Neural progenitor cell (in vitro differentiated cells): ENCODE results near the gene ADGRL1. TPM values are rescaled to one million over a fixed set of nuclear protein-coding genes. Genes with fewer than 3 reads are reported as not detected.
A peak's percentile ranks its signal among the peaks of the same experiment; 100 is the strongest.

Source experiments
- DNase-seq: peaks from one replicate; pipeline ENCODE4 v3.0.0-alpha.2; 2016; ENCODE audit warnings: low spot score
- H2AFZ ChIP-seq: fragments of 200-600 bp; sonication (generic); replicated peaks from 2 replicates; pipeline ENCODE4 v1.6.1; 2016; ENCODE audit warnings: antibody characterized with exemption
- H3F3A ChIP-seq: fragments of 200-600 bp; sonication (generic); 2 replicates; pipeline ENCODE4 v1.6.1; 2016; ENCODE audit warnings: antibody characterized with exemption, low read depth
- H3K27ac ChIP-seq: fragments of 200-600 bp; sonication (generic); 2 replicates; pipeline ENCODE4 v1.5.1; 2016; ENCODE audit warnings: mild to moderate bottlenecking
- H3K27me3 ChIP-seq: fragments of 200-600 bp; sonication (generic); 2 replicates; pipeline ENCODE4 v1.6.1; 2016; ENCODE audit warnings: mild to moderate bottlenecking, moderate library complexity
- H3K36me3 ChIP-seq: fragments of 200-600 bp; sonication (generic); 2 replicates; pipeline ENCODE4 v1.5.1; 2016
- H3K4me1 ChIP-seq: fragments of 200-600 bp; sonication (generic); 2 replicates; pipeline ENCODE4 v1.6.1; 2016; ENCODE audit warnings: mixed run types
- H3K4me2 ChIP-seq: fragments of 200-600 bp; sonication (generic); 2 replicates; pipeline ENCODE4 v1.6.1; 2016
- H3K4me3 ChIP-seq: fragments of 200-600 bp; sonication (generic); 2 replicates; pipeline ENCODE4 v1.5.1; 2016
- H3K79me2 ChIP-seq: fragments of 200-600 bp; sonication (generic); 2 replicates; pipeline ENCODE4 v1.6.1; 2016; ENCODE audit warnings: low read depth
- H3K9ac ChIP-seq: fragments of 200-600 bp; sonication (generic); 2 replicates; pipeline ENCODE4 v1.6.1; 2016
- H3K9me3 ChIP-seq: fragments of 200-600 bp; sonication (generic); 2 replicates; pipeline ENCODE4 v1.5.1; 2016; ENCODE audit warnings: low read depth
- H4K20me1 ChIP-seq: fragments of 200-600 bp; sonication (generic); 2 replicates; pipeline ENCODE4 v1.6.1; 2016; ENCODE audit warnings: low read depth
- H3K27ac Mint-ChIP-seq: 3 replicates; pipeline ENCODE4 v1.8.0; 2021; ENCODE audit warnings: mixed read lengths
- H3K27me3 Mint-ChIP-seq: 2 replicates; pipeline ENCODE4 v1.8.0; 2022; ENCODE audit warnings: low read depth, mild to moderate bottlenecking, inconsistent platforms, moderate library complexity, mixed read lengths; ENCODE audit not compliant: insufficient read depth
- H3K36me3 Mint-ChIP-seq: 3 replicates; pipeline ENCODE4 v1.8.0; 2021; ENCODE audit warnings: mixed read lengths
- H3K4me1 Mint-ChIP-seq: 3 replicates; pipeline ENCODE4 v1.8.0; 2021; ENCODE audit warnings: mixed read lengths
- H3K4me3 Mint-ChIP-seq: 3 replicates; pipeline ENCODE4 v1.8.0; 2021; ENCODE audit warnings: mild to moderate bottlenecking, moderate library complexity, mixed read lengths
- H3K9me3 Mint-ChIP-seq: 3 replicates; pipeline ENCODE4 v1.8.0; 2020; ENCODE audit warnings: mixed read lengths
- CTCF ChIP-seq: fragments of 200-600 bp; sonication (generic); IDR thresholded peaks from 2 replicates; pipeline ENCODE4 v1.5.1; 2017; ENCODE audit warnings: antibody characterized with exemption, mild to moderate bottlenecking
- EZH2 ChIP-seq: fragments of 200-600 bp; sonication (generic); IDR thresholded peaks from 2 replicates; pipeline ENCODE4 v1.6.1; 2017; ENCODE audit warnings: antibody characterized with exemption, mild to moderate bottlenecking, moderate library complexity
- EZH2phosphoT487 ChIP-seq: fragments of 200-600 bp; sonication (generic); IDR thresholded peaks from 2 replicates; pipeline ENCODE4 v1.6.1; 2017; ENCODE audit warnings: antibody characterized with exemption
- total RNA-seq: library from RNA; depleted of rRNA; stranded (reverse); fragments of >200 nt; gene quantifications from 2 replicates; pipeline ENCODE4 v1.2.3, GENCODE V29; 2015; ENCODE audit warnings: low replicate concordance

ADGRL1 gene
- total RNA-seq, 1 donor from 2014 or later, result 13.3 TPM

GRCh38 chr19:14120497-14120780 lies 85.5 kb downstream of the ADGRL1 start:
- no peak for TF ChIP-seq CTCF
- no peak for TF ChIP-seq EZH2phosphoT487
- TF ChIP-seq EZH2, result no peak
- Histone ChIP-seq H2AFZ (no peak overlapping the region), H3K4me1 (peaks cover 23% of the 10 kb centered on the region), H3K79me2 (peaks cover 19% of the 10 kb centered on the region), H3K36me3 (peaks cover 7% of the 10 kb centered on the region), H3K4me3 (no peak overlapping the region), H3K27me3 (no peaks in the 10 kb centered on the region), H3K9ac (no peak overlapping the region), H3F3A (peaks cover 32% of the 10 kb centered on the region), H3K27ac (no peak overlapping the region), H4K20me1 (peaks cover 22% of the 10 kb centered on the region), H3K4me2 (no peak overlapping the region), H3K9me3 (no peaks in the 10 kb centered on the region)
- H3K4me3 Mint-ChIP-seq, result no peak overlapping the region
- H3K27me3 Mint-ChIP-seq, result peaks cover 11% of the 10 kb centered on the region
- H3K9me3 Mint-ChIP-seq, result no peaks in the 10 kb centered on the region
- peaks cover 13% of the 10 kb centered on the region for H3K36me3 Mint-ChIP-seq
- no peak for DNase-seq
- peaks cover 31% of the 10 kb centered on the region for H3K4me1 Mint-ChIP-seq
- H3K27ac Mint-ChIP-seq, result no peak overlapping the region

- peaks cover 31% of the 10 kb centered on the region for H3K4me1 Mint-ChIP-seq
- Histone ChIP-seq H3K36me3 (peaks cover 3% of the 10 kb centered on the region), H3K79me2 (peaks cover 20% of the 10 kb centered on the region), H3K9ac (no peak overlapping the region), H3F3A (peaks cover 32% of the 10 kb centered on the region), H3K4me1 (peaks cover 23% of the 10 kb centered on the region), H3K4me3 (no peak overlapping the region), H3K9me3 (no peaks in the 10 kb centered on the region), H3K4me2 (no peak overlapping the region), H4K20me1 (peaks cover 24% of the 10 kb centered on the region), H2AFZ (no peak overlapping the region), H3K27me3 (no peaks in the 10 kb centered on the region), H3K27ac (peak overlapping the region; percentile 87)
- no peak for DNase-seq
- TF ChIP-seq EZH2phosphoT487, result no peak
- no peak for TF ChIP-seq EZH2
- no peak for TF ChIP-seq CTCF
- H3K4me3 Mint-ChIP-seq, result peak overlapping the region; percentile 15
- H3K27ac Mint-ChIP-seq, result no peak overlapping the region
- H3K36me3 Mint-ChIP-seq, result peaks cover 12% of the 10 kb centered on the region
- H3K9me3 Mint-ChIP-seq, result no peaks in the 10 kb centered on the region
- peaks cover 11% of the 10 kb centered on the region for H3K27me3 Mint-ChIP-seq
Observed at GRCh38 chr19:14119644-14120496, 86.1 kb downstream of the ADGRL1 start.

DNA sequence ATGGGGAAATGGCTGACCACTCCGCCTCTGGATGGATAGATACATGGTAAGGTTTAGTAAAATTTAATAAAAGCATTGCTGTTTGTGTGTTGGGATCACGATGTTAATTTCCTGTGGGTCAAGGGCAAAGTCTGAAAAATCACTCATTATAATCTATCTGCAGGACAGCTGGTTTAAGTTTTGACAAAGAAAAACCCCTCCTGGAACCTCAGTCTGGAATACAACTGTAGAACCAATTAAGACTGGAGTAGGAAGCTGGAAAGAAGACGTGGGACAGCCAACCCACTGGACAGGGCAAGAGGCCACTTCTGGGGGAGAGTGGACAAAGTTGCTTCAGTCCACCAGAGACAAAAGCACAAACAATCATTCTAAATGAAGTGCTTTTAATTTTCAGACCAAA lies 86.8 kb downstream of the ADGRL1 start:
- Mint-ChIP-seq H3K4me1 (peaks cover 31% of the 10 kb centered on the region), H3K4me3 (peak overlapping the region; percentile 93)

More for the DNA sequence above, 86.8 kb downstream of the ADGRL1 start:
- H3K4me2 ChIP-seq, result peak overlapping the region; percentile 76
- Mint-ChIP-seq H3K27ac (peak overlapping the region; percentile 96), H3K27me3 (peaks cover 11% of the 10 kb centered on the region), H3K9me3 (no peaks in the 10 kb centered on the region), H3K36me3 (peaks cover 5% of the 10 kb centered on the region)
- H4K20me1 ChIP-seq, result peaks cover 31% of the 10 kb centered on the region
- H3K27ac ChIP-seq, result peak overlapping the region; percentile 87
- H3K36me3 ChIP-seq, result no peaks in the 10 kb centered on the region
- H3K4me1 ChIP-seq, result peaks cover 23% of the 10 kb centered on the region
- H3K9ac ChIP-seq, result peak overlapping the region; percentile 31
- TF ChIP-seq EZH2 (no peak), CTCF (no peak), EZH2phosphoT487 (no peak)
- H3F3A ChIP-seq, result peaks cover 32% of the 10 kb centered on the region
- no peaks in the 10 kb centered on the region for H3K9me3 ChIP-seq
- peaks cover 20% of the 10 kb centered on the region for H3K79me2 ChIP-seq
- H2AFZ ChIP-seq, result no peak overlapping the region
- DNase-seq, result no peak
- no peaks in the 10 kb centered on the region for H3K27me3 ChIP-seq
- H3K4me3 ChIP-seq, result peak overlapping the region; percentile 49
